Limb (tissue), 2 donors: Measurements from ENCODE around the gene OTOP1.
A peak's percentile ranks its signal among the peaks of the same experiment; 100 is the strongest.
"Not testable (repeated sequence)": the region's sequence is repeated elsewhere in the genome, so short reads cannot be mapped to it uniquely, and the experiment has no call there.

Source experiments
- DNase-seq, 2 donors: peaks; one replicate each; pipeline ENCODE4 v3.0.0-alpha.2; 2016; ENCODE audit errors: extremely low spot score in 2 of 2

The OTOP1 gene

GRCh38 chr4:4226606-4227438, at the start of gene OTOP1:
TSS of gene OTOP1 (minus strand) at chr4:4226929. CDS start at chr4:4226864, 65 bp downstream.
- no peak for DNase-seq

GRCh38 chr4:4274226-4274625, 47.5 kb upstream of the OTOP1 start:
- DNase-seq: no peak

- no peak for DNase-seq
Measured at GRCh38 chr4:4271912-4272311, 45.2 kb upstream of the OTOP1 start.

- no peak for DNase-seq
Measured at GRCh38 chr4:4270529-4270928, 43.8 kb upstream of the OTOP1 start.

- no peak for DNase-seq
Measured at GRCh38 chr4:4269856-4270255, 43.1 kb upstream of the OTOP1 start.

- DNase-seq: no peak
Measured at GRCh38 chr4:4269331-4269731, 42.6 kb upstream of the OTOP1 start.

- no peak for DNase-seq
Measured at GRCh38 chr4:4268776-4269175, 42.0 kb upstream of the OTOP1 start.

- no peak for DNase-seq
Measured at GRCh38 chr4:4267981-4268380, 41.3 kb upstream of the OTOP1 start.

GRCh38 chr4:4260185-4260751, 33.5 kb upstream of the OTOP1 start:
- no peak for DNase-seq

- DNase-seq: no peak
Measured at GRCh38 chr4:4259484-4260100, 32.9 kb upstream of the OTOP1 start.

GRCh38 chr4:4257705-4258104, 31.0 kb upstream of the OTOP1 start:
- not testable (repeated sequence) for DNase-seq

- no peak for DNase-seq
Measured at GRCh38 chr4:4256799-4257198, 30.1 kb upstream of the OTOP1 start.

- no peak for DNase-seq
Measured at GRCh38 chr4:4254666-4255065, 27.9 kb upstream of the OTOP1 start.

GRCh38 chr4:4254199-4254598, 27.5 kb upstream of the OTOP1 start:
- no peak for DNase-seq

- no peak for DNase-seq
Measured at GRCh38 chr4:4249866-4250265, 23.1 kb upstream of the OTOP1 start.

GRCh38 chr4:4249342-4249741, 22.6 kb upstream of the OTOP1 start:
- DNase-seq: not testable (repeated sequence)

GRCh38 chr4:4248885-4249203, 22.1 kb upstream of the OTOP1 start:
- no peak for DNase-seq

- peak; percentile 94 to 95 for DNase-seq
Measured at GRCh38 chr4:4248029-4248884, 21.5 kb upstream of the OTOP1 start, which contains the start of gene TMEM128. TSS of gene TMEM128 (minus strand) at chr4:4248223. CDS start at chr4:4248202, 21 bp downstream.

- no peak for DNase-seq
Measured at GRCh38 chr4:4247696-4248028, 20.9 kb upstream of the OTOP1 start.

GRCh38 chr4:4245172-4245571, 18.4 kb upstream of the OTOP1 start:
- DNase-seq: no peak

- DNase-seq: not testable (repeated sequence)
Measured at GRCh38 chr4:4239551-4239950, 12.8 kb upstream of the OTOP1 start.

GRCh38 chr4:4233610-4234009, 6.9 kb upstream of the OTOP1 start:
- DNase-seq: no peak
